Astrocyte (in vitro differentiated cells and primary cell): Measurements from ENCODE around the gene CYP26C1. TPM values are rescaled to one million over a fixed set of nuclear protein-coding genes. Genes with fewer than 3 reads are reported as not detected.

Source experiments
- DNase-seq: peaks from one replicate; pipeline ENCODE4 v3.0.0-alpha.2; 2010; ENCODE audit warnings: low read depth
- FAIRE-seq: peaks from 2 replicates; lab custom pipeline; 2011; peaks lifted over from hg19 to GRCh38; lab: Jason Lieb, UNC
- H2AFZ ChIP-seq: 2 replicates; pipeline ENCODE4 v1.6.0; 2012; ENCODE audit warnings: low read depth, low read length, inconsistent platforms
- H3K27ac ChIP-seq: 2 replicates; pipeline ENCODE4 v1.5.1; 2011; ENCODE audit warnings: low read depth, low read length, inconsistent platforms
- H3K27me3 ChIP-seq: 2 replicates; pipeline ENCODE4 v1.6.0; 2011; ENCODE audit warnings: low read length, inconsistent platforms; ENCODE audit not compliant: insufficient read depth
- H3K36me3 ChIP-seq: 2 replicates; pipeline ENCODE4 v1.5.1; 2011; ENCODE audit warnings: low read length, inconsistent platforms; ENCODE audit not compliant: insufficient read depth
- H3K4me1 ChIP-seq: 2 replicates; pipeline ENCODE4 v1.5.1; 2011; ENCODE audit warnings: low read length, inconsistent platforms; ENCODE audit not compliant: insufficient read depth
- H3K4me2 ChIP-seq: 2 replicates; pipeline ENCODE4 v1.6.0; 2012; ENCODE audit warnings: low read length, inconsistent platforms
- H3K4me3 ChIP-seq: 2 replicates; pipeline ENCODE4 v1.5.1; 2011; ENCODE audit warnings: low read depth, mild to moderate bottlenecking, low read length, inconsistent platforms; ENCODE audit not compliant: insufficient read depth
- H3K79me2 ChIP-seq: 2 replicates; pipeline ENCODE4 v1.6.0; 2012; ENCODE audit warnings: mild to moderate bottlenecking, low read length, inconsistent platforms; ENCODE audit not compliant: insufficient read depth
- H3K9ac ChIP-seq: 2 replicates; pipeline ENCODE4 v1.6.0; 2012; ENCODE audit warnings: mild to moderate bottlenecking, low read length, inconsistent platforms
- H3K9me3 ChIP-seq: 2 replicates; pipeline ENCODE4 v1.5.1; 2012; ENCODE audit warnings: low read depth, mild to moderate bottlenecking, low read length, inconsistent platforms; ENCODE audit not compliant: insufficient read depth
- H4K20me1 ChIP-seq: 2 replicates; pipeline ENCODE4 v1.6.0; 2012; ENCODE audit warnings: low read length, inconsistent platforms; ENCODE audit not compliant: insufficient read depth
- H3K27ac Mint-ChIP-seq: one replicate; pipeline ENCODE4 v1.8.0; 2021; ENCODE audit warnings: mild to moderate bottlenecking, mixed read lengths; ENCODE audit not compliant: unreplicated experiment
- H3K27me3 Mint-ChIP-seq: one replicate; pipeline ENCODE4 v1.8.0; 2021; ENCODE audit warnings: low read depth, mixed read lengths; ENCODE audit not compliant: unreplicated experiment
- H3K36me3 Mint-ChIP-seq: one replicate; pipeline ENCODE4 v1.8.0; 2021; ENCODE audit warnings: low read depth, mixed read lengths; ENCODE audit not compliant: unreplicated experiment
- H3K4me1 Mint-ChIP-seq: one replicate; pipeline ENCODE4 v1.8.0; 2021; ENCODE audit warnings: low read depth, mixed read lengths; ENCODE audit not compliant: unreplicated experiment
- H3K4me3 Mint-ChIP-seq: one replicate; pipeline ENCODE4 v1.8.0; 2021; ENCODE audit warnings: mild to moderate bottlenecking, moderate library complexity, mixed read lengths; ENCODE audit not compliant: unreplicated experiment
- H3K9me3 Mint-ChIP-seq: one replicate; pipeline ENCODE4 v1.8.0; 2021; ENCODE audit warnings: mild to moderate bottlenecking, mixed read lengths; ENCODE audit not compliant: unreplicated experiment
- CTCF ChIP-seq: IDR thresholded peaks from 2 replicates; pipeline ENCODE4 v1.5.1; 2011; ENCODE audit warnings: low read depth, mild to moderate bottlenecking, inconsistent platforms, low read length, moderate library complexity; ENCODE audit not compliant: insufficient read depth
- EZH2 ChIP-seq: IDR thresholded peaks from 2 replicates; pipeline ENCODE4 v1.6.1; 2012; ENCODE audit warnings: mild to moderate bottlenecking, low read length, inconsistent platforms; ENCODE audit not compliant: insufficient read depth
- total RNA-seq: library from RNA; stranded (reverse); gene quantifications from 2 replicates; pipeline ENCODE4 v1.2.1, GENCODE V29; 2021

The CYP26C1 gene
- total RNA-seq, 1 donor from 2014 or later: not detected

- H4K20me1 ChIP-seq: no peaks in the 10 kb centered on the region
- no peaks in the 10 kb centered on the region for H3K36me3 ChIP-seq
- DNase-seq: no peak
- no peak overlapping the region for H3K4me3 ChIP-seq
- Mint-ChIP-seq H3K36me3 (no peaks in the 10 kb centered on the region), H3K9me3 (peaks cover 5% of the 10 kb centered on the region), H3K4me3 (no peak overlapping the region), H3K4me1 (no peaks in the 10 kb centered on the region), H3K27me3 (peaks cover 28% of the 10 kb centered on the region), H3K27ac (no peak overlapping the region)
- no peak overlapping the region for H2AFZ ChIP-seq
- H3K79me2 ChIP-seq: no peaks in the 10 kb centered on the region
- no peaks in the 10 kb centered on the region for H3K9me3 ChIP-seq
- TF ChIP-seq EZH2 (no peak), CTCF (no peak)
- H3K27me3 ChIP-seq: peaks cover 5% of the 10 kb centered on the region
- H3K9ac ChIP-seq: no peak overlapping the region
- no peak for FAIRE-seq
- H3K27ac ChIP-seq: no peak overlapping the region
- no peak overlapping the region for H3K4me2 ChIP-seq
- no peaks in the 10 kb centered on the region for H3K4me1 ChIP-seq
These were observed 27.9 kb downstream of the CYP26C1 start for GRCh38 chr10:93088466-93088865.

DNA sequence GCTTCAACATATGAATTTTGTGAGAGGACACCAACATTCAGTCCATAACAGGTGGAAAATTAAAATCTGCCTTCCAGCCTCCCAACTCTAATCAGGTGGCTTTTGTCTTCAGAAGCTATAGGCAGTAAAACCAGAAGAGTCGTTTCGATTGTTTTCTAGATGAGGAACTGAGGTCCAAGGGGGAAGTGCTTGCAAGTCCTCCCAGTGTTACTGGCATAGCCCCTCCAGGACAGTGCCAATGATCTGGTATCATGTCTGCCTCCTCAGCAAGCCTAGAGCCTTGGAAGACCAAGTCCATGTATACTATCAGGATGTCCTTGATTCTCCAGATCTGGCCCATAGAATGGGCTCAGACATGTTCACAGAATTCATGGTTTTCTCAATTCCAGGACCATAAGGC, 30.0 kb downstream of the CYP26C1 start:
- no peak overlapping the region for H3K27ac Mint-ChIP-seq
- H3K9me3 ChIP-seq: no peaks in the 10 kb centered on the region
- no peak for TF ChIP-seq EZH2
- TF ChIP-seq CTCF: no peak
- no peaks in the 10 kb centered on the region for H3K4me1 Mint-ChIP-seq
- no peak overlapping the region for H3K9ac ChIP-seq
- peaks cover 8% of the 10 kb centered on the region for H3K27me3 ChIP-seq
- FAIRE-seq (no peak), DNase-seq (no peak)
- no peak overlapping the region for H3K27ac ChIP-seq
- H3K4me1 ChIP-seq: no peaks in the 10 kb centered on the region
- no peaks in the 10 kb centered on the region for H4K20me1 ChIP-seq
- no peak overlapping the region for H2AFZ ChIP-seq
- H3K79me2 ChIP-seq: no peaks in the 10 kb centered on the region
- no peak overlapping the region for H3K4me2 ChIP-seq
- no peaks in the 10 kb centered on the region for H3K36me3 Mint-ChIP-seq
- H3K4me3 Mint-ChIP-seq: no peak overlapping the region
- H3K4me3 ChIP-seq: no peak overlapping the region
- peaks cover 5% of the 10 kb centered on the region for H3K9me3 Mint-ChIP-seq
- H3K27me3 Mint-ChIP-seq: peaks cover 34% of the 10 kb centered on the region
- no peaks in the 10 kb centered on the region for H3K36me3 ChIP-seq

DNA sequence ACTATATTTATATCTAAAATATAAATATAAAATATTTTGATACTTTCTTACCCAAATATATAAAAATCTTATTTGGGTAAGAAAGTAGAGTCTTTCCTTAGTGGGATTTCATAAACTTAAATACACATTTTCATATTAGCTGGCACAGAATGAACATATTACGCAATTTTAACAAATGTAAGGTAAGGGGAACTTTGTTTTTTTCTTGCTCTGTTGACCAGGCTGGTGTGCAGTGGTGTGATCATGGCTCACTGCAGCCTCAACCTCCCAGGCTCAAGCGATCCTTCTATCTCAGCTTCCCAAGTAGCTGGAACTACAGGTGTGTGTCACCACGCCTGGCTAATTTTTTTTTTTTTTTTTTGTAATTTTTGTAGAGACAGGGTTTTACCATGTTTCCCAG, 31.4 kb downstream of the CYP26C1 start:
- Histone ChIP-seq H3K4me3 (no peak overlapping the region), H3K36me3 (no peaks in the 10 kb centered on the region), H3K9ac (no peak overlapping the region), H3K27me3 (peaks cover 6% of the 10 kb centered on the region), H3K4me1 (no peaks in the 10 kb centered on the region), H2AFZ (no peak overlapping the region), H3K27ac (no peak overlapping the region), H3K4me2 (no peak overlapping the region), H4K20me1 (no peaks in the 10 kb centered on the region), H3K79me2 (no peaks in the 10 kb centered on the region), H3K9me3 (no peaks in the 10 kb centered on the region)
- H3K27ac Mint-ChIP-seq: no peak overlapping the region
- no peaks in the 10 kb centered on the region for H3K4me1 Mint-ChIP-seq
- DNase-seq (no peak), FAIRE-seq (no peak)
- peaks cover 23% of the 10 kb centered on the region for H3K27me3 Mint-ChIP-seq
- TF ChIP-seq EZH2 (no peak), CTCF (no peak)
- peaks cover 5% of the 10 kb centered on the region for H3K9me3 Mint-ChIP-seq
- no peak overlapping the region for H3K4me3 Mint-ChIP-seq
- no peaks in the 10 kb centered on the region for H3K36me3 Mint-ChIP-seq
